Measurements from ENCODE around the gene MYLIP.
A peak's percentile ranks its signal among the peaks of the same experiment; 100 is the strongest.

MYLIP gene

DNA sequence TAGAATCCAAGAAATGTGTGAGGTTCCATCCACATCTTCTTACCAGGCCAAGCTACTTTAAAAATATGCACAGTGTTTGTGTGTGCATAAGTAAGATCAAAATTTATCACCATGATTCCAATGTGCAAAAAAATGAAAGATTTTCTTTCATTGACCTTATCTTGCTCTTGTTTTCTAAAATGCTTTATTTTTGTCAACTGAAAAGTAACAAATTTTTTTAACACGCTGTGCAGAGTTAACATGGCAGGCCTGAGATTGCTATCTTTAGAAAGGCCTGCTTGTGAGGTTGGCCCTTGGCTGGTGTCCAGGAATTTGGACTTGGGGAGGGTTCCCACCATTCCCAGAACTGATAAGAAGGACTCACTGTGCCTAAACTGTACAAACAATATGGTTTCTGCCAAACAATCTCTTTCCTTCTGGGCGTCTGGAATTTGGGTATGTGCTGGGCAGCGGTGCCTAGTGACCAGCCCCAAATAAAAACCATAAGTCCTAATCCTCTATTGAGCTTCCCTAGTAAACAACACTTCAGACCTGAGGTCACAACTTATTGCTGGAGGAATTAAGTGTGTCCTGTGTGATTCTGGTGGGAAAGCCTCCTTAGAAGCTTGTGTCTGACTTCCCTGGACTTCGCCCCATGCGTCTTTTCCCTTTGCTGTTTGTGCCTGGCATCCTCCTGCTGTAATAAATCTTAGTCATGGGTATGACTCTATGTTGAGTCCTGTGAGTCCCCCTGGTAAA is 19.8 kb upstream of the MYLIP start:
- no peak for DNase-seq

GRCh38 chr6:16109659-16110305 is 19.1 kb upstream of the MYLIP start:
- no peak for DNase-seq

- no peak for DNase-seq
Measured at GRCh38 chr6:16118825-16119224, 10.1 kb upstream of the MYLIP start.

- DNase-seq = no peak
Measured at GRCh38 chr6:16121339-16121738, 7.5 kb upstream of the MYLIP start.

- DNase-seq = no peak
Measured at GRCh38 chr6:16122197-16122596, 6.7 kb upstream of the MYLIP start.

DNA sequence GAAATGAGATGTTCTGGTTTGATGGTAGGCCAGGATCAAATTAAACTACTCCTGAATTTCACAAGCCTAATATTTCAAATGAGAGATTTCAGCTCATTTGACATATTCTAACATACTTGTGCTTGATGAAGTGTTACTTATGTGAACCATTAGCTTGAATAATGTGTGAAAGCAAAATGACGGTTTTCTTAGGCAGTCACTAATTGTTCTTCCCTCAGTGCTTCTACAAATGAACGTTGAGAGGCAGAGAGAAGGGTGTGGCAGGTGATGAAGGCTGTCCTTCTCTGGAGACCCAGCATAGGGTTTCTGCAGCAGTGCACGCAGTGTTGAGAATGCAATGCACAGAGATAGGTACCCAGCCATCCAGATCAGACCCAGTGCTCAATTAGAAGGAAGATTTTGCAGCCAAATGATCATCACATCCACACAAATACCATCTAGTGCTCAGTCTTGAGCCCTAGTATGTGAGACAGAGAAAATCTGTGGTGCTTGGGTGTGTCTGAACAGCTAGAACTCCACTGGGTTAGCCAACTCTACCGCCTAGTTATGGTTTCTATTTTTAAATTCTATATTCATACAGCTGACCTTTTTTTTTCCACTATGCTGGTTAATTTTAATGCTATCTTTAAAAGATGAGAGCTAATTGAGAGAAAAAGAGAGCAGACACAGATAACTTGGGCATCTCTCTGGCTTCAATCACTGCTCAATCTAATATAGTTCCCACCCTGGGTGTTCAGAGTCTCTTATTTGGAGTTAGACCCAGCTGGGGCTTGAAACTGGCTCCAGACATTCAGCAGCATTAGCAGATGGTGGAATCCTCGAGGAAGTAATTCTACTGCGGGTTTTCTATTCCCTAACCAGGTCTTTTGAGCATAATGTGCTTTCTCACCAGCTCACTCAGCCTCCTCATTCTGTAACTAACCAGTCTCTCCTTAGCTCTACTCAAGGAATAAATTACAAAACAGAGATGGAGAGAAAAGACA is 4.4 kb upstream of the MYLIP start:
- DNase-seq = no peak

- no peak for DNase-seq
Measured at GRCh38 chr6:16126056-16126455, 2.8 kb upstream of the MYLIP start.

- DNase-seq = no peak
Measured at GRCh38 chr6:16126861-16127260, 2.0 kb upstream of the MYLIP start.

- no peak for DNase-seq
Measured at GRCh38 chr6:16127471-16127870, 1.4 kb upstream of the MYLIP start.

DNA sequence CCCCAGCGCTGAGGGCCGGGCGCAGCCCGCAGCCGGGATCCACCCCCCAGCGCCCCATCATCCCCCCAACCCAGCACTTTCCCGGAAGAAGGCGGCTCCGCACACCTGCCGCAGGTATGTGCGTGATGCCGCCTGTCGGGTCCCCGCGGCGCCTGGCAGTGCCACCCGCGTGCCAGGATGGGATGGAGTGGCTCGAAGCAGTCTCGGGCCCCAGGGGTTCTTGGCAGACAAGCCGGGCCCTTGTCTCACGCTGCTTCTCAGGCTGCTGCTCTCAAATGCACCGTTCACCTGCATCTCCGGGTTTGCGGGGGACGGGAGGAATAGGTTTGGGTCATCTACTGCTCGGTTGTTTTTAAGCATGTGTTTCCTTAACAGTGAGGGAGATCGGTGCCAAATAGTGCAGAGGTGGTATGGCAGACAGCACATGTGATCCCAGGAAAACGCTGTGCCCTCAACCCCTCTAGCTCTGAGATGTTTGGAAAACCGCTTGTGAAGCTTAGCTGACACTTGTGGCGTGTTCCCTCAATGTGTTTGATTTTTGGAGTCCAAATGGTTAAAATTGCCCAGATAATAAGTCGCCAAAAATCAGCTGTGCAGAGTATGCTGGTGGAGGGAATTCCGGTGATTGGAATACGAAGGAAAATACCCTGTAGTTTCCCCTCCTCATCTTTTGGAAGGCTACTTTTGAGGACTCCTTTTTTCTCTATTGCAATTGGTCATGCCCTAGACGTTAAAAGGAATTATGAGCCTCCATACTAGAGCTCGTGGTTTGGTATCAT is 926 bp downstream of the MYLIP start:
- DNase-seq = no peak

DNA sequence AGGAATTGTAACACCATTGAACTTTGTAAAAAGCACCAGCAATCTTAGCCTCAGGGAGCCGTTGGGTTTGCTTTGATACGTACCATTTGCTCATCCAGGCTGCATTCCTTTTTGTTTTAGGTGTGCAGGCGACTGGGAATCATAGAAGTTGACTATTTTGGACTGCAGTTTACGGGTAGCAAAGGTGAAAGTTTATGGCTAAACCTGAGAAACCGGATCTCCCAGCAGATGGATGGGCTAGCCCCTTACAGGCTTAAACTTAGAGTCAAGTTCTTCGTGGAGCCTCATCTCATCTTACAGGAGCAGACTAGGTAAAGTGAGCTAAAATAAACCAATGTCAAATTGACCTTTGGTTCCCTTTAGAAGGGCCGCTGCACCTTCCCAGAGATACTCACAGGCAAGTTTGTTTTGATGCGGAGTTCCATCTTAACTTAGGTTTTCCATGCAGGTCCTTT is 1.6 kb downstream of the MYLIP start:
- no peak for DNase-seq

GRCh38 chr6:16130932-16131387 is 2.1 kb downstream of the MYLIP start:
- DNase-seq = peak; percentile 22

GRCh38 chr6:16132909-16133308 is 4.0 kb downstream of the MYLIP start:
- DNase-seq = no peak

DNA sequence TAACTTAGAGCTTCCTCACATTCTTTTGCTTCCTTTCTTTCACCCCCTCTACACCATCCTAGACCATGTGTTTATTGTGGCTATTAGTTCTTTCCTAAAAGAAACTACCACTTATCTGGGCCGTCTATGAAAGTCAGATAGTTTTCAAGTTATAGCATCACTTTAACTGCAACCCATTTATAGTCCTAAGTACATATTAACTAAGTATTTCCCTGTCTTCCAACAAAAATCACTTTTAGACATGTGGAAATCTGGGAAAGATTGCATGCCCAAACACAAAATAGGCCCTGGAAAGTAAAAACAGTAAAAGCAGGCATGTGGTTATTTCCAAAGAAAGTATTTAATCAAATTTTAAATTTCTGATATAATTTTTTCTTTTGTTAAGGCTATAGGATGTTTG is 5.5 kb downstream of the MYLIP start:
- DNase-seq = no peak

- no peak for DNase-seq
Measured at GRCh38 chr6:16135066-16135465, 6.2 kb downstream of the MYLIP start.

- DNase-seq = peak; percentile 47
Measured at GRCh38 chr6:16136091-16136490, 7.2 kb downstream of the MYLIP start.

DNA sequence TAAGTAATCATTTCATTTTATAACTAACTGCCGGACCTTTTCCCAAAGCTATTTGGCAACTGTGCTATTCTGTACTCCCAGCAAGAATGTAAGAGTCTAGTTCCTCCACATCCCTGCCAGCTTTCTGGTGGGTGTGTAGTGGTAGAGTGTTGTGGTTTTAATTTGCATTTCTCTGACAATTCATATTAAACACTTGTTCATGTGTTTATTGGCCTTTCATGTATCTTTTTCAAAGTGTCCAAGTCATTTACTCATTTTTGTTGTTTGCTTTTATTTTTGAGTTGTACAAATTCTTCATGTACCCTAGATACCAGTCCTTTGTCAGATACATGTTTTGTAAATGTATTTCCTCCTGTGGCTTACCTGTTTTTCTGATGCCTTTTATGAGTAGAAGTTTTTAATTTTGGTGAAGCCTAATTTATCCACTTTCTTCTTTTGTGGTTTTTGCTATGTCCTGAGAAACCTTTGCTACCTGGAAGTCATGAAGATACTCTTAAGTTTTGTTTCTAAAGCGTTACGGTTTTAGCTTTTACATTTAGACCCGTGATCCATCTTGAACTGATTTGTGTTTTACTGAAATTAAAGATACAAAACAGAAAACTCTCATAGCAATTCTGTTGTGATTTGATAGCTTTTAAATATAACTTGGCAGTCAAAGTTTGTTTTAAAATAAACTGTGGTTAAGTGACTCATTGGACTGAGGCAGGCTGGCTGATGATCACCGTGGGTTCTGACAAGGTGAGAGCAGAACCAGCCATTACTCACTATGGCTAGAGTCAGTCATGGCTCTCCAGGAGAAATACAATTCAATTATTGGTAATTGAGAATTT is 8.0 kb downstream of the MYLIP start:
- DNase-seq = peak; percentile 40

- no peak for DNase-seq
Measured at GRCh38 chr6:16137451-16137801, 8.5 kb downstream of the MYLIP start.

- no peak for DNase-seq
Measured at GRCh38 chr6:16139556-16139955, 10.7 kb downstream of the MYLIP start.

GRCh38 chr6:16140607-16141006 is 11.7 kb downstream of the MYLIP start:
- DNase-seq = no peak

DNA sequence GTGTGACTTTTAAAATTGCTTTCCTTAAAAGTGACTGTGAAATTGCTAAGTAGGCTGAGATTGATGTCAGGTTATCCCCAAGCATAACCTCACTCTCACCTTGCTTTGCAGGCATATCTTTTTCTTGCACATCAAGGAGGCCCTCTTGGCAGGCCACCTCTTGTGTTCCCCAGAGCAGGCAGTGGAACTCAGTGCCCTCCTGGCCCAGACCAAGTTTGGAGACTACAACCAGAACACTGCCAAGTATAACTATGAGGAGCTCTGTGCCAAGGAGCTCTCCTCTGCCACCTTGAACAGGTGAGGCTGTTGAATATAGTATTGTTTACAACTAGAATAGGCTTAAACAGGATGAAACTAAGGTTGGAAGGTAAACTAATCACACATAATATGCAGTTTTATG is 12.6 kb downstream of the MYLIP start:
- DNase-seq = no peak

GRCh38 chr6:16145038-16145437 is 16.2 kb downstream of the MYLIP start:
- DNase-seq = no peak
